ENCODE data around the gene CCDC18. TPM values are rescaled to one million over a fixed set of nuclear protein-coding genes. Genes with fewer than 3 reads are reported as not detected.
"Not testable (repeated sequence)": the region's sequence is repeated elsewhere in the genome, so short reads cannot be mapped to it uniquely, and the experiment has no call there.

The CCDC18 gene
- total and polyA plus RNA-seq, 2 donors from 2014 or later: 1.2 to 3.9 TPM

DNA sequence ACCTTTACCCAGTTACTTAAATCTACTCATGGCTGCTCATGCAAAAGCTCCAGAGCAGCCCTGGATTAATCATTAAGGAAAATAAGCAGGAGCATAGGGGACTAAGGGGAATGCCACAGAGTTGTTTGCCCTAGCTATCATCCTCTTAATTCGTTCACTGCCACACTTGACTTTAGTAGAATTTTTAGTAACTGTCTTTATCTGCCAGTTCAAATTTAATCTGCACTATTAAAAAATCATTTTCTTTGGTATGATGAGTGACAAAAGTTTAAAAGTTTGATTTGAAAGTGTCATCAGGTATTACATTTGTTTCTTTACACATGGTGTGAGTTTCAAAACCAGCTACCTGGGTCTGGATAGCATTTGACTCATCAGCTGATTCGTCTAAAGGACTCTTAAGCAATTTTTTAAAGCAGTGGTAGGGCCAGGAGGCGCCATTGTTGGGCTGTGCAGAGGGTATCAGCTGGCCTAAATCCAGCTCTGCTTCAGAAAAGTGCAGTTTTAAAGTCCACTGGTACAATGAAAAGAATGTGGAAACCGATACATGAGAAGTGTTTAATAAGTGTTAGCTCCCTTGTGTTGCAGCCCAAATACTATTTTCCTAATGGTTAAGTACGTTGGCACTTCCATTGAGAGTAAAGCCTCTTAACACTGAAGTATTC lies 95.2 kb downstream of the CCDC18 start:
- H3K4me3 ChIP-seq (ENCODE audit: low read length in 3 of 3): peak overlapping the region in 2 of 3 donors; percentile 4 to 24
- DNase-seq (peak in 2 of 5 donors; percentile 76 to 82), FAIRE-seq (no peak)
- TF ChIP-seq, protein P1, sequence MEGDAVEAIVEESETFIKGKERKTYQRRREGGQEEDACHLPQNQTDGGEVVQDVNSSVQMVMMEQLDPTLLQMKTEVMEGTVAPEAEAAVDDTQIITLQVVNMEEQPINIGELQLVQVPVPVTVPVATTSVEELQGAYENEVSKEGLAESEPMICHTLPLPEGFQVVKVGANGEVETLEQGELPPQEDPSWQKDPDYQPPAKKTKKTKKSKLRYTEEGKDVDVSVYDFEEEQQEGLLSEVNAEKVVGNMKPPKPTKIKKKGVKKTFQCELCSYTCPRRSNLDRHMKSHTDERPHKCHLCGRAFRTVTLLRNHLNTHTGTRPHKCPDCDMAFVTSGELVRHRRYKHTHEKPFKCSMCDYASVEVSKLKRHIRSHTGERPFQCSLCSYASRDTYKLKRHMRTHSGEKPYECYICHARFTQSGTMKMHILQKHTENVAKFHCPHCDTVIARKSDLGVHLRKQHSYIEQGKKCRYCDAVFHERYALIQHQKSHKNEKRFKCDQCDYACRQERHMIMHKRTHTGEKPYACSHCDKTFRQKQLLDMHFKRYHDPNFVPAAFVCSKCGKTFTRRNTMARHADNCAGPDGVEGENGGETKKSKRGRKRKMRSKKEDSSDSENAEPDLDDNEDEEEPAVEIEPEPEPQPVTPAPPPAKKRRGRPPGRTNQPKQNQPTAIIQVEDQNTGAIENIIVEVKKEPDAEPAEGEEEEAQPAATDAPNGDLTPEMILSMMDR (IDR thresholded peaks at IDR 0.05; ENCODE audit: borderline replicate concordance, extremely low read depth, insufficient read depth): no peak
- peaks cover 0 to under 1% (median 0%) of the 10 kb centered on the region in 3 donors for H3K9me3 ChIP-seq (ENCODE audit: control insufficient read depth in 2 of 3, insufficient read depth in 1 of 3, low read length in 3 of 3)
- peak overlapping the region in 1 of 3 donors; percentile 27 for H3K9ac ChIP-seq (ENCODE audit: low read length in 3 of 3)
- no peaks in the 10 kb centered on the region for H3K36me3 ChIP-seq (ENCODE audit: control insufficient read depth in 2 of 3, insufficient read depth in 3 of 3, low read length in 3 of 3)
- peaks cover 0 to 9% (median 0%) of the 10 kb centered on the region in 3 donors for H3K4me1 ChIP-seq (ENCODE audit: control insufficient read depth in 2 of 3, insufficient read depth in 2 of 3, low read depth in 1 of 3, low read length in 3 of 3)
- no peaks in the 10 kb centered on the region for H3K27me3 ChIP-seq (ENCODE audit: control insufficient read depth, insufficient read depth, low read length)
- peak overlapping the region; percentile 66 to 68 for H3K27ac ChIP-seq (ENCODE audit: low read depth in 2 of 2, low read length in 2 of 2)
- intact Hi-C loops (cut with DNase I): no loop called here

DNA sequence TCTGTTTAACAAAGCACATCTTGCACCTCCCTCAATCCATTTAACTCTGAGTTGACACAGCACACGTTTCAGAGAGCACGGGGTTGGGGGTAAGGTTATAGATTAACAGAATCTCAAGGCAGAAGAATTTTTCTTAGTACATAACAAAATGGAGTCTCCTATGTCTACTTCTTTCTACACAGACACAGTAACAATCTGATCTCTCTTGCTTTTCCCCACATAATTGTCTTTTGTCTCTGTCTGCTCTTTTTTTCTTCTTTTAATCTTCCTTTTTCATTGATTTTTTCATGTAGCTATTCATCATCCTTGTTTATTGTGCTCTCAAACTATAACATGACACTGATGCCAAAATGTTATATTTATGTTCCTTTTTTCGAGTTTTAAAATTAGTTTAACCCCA lies 97.0 kb downstream of the CCDC18 start:
- H3K4me1 ChIP-seq (ENCODE audit: control insufficient read depth in 2 of 3, insufficient read depth in 2 of 3, low read depth in 1 of 3, low read length in 3 of 3); FAIRE-seq; H3K27me3 ChIP-seq (ENCODE audit: control insufficient read depth, insufficient read depth, low read length); H3K36me3 ChIP-seq (ENCODE audit: control insufficient read depth in 2 of 3, insufficient read depth in 3 of 3, low read length in 3 of 3); H3K9ac ChIP-seq (ENCODE audit: low read length in 3 of 3); intact Hi-C loops (cut with DNase I); H3K4me3 ChIP-seq (ENCODE audit: low read length in 3 of 3); H3K9me3 ChIP-seq (ENCODE audit: control insufficient read depth in 2 of 3, insufficient read depth in 1 of 3, low read length in 3 of 3): not testable (repeated sequence)
- peak in 1 of 5 donors; percentile 29 for DNase-seq
- peak overlapping the region in 1 of 2 donors; percentile 33 for H3K27ac ChIP-seq (ENCODE audit: low read depth in 2 of 2, low read length in 2 of 2)

DNA sequence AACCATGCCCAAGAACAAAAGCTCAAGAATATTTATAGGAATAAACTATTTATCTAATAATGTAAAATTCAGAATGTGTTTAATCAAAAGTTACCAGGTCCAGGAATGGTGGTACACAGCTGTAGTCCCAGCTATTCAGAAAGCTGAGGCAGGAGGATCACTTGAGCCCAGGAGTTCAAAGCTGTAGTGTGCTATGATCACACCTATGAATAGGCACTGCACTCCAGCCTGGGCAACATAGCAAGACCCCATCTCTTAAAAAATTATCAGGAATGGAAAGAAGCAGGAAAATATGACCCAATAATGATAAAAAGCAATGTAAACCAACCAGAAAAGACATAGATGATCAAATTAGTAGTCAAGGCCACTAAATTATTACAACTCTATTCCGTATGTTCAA lies 103.0 kb downstream of the CCDC18 start:
- DNase-seq: no peak
- no peak overlapping the region for H3K4me3 ChIP-seq (ENCODE audit: low read length in 3 of 3)
- peaks cover 0 to 4% (median 0%) of the 10 kb centered on the region in 3 donors for H3K9me3 ChIP-seq (ENCODE audit: control insufficient read depth in 2 of 3, insufficient read depth in 1 of 3, low read length in 3 of 3)
- no peak overlapping the region for H3K27ac ChIP-seq (ENCODE audit: low read depth in 2 of 2, low read length in 2 of 2)
- TF ChIP-seq, protein P1 (IDR thresholded peaks at IDR 0.05; ENCODE audit: borderline replicate concordance, extremely low read depth, insufficient read depth): no peak
- no peaks in the 10 kb centered on the region for H3K4me1 ChIP-seq (ENCODE audit: control insufficient read depth in 2 of 3, insufficient read depth in 2 of 3, low read depth in 1 of 3, low read length in 3 of 3)
- H3K27me3 ChIP-seq (ENCODE audit: control insufficient read depth, insufficient read depth, low read length): no peaks in the 10 kb centered on the region
- no peak for FAIRE-seq
- H3K36me3 ChIP-seq (ENCODE audit: control insufficient read depth in 2 of 3, insufficient read depth in 3 of 3, low read length in 3 of 3): peaks cover 0 to 2% (median 0%) of the 10 kb centered on the region in 3 donors
- intact Hi-C loops (cut with DNase I): no loop called here
- no peak overlapping the region for H3K9ac ChIP-seq (ENCODE audit: low read length in 3 of 3)

DNA sequence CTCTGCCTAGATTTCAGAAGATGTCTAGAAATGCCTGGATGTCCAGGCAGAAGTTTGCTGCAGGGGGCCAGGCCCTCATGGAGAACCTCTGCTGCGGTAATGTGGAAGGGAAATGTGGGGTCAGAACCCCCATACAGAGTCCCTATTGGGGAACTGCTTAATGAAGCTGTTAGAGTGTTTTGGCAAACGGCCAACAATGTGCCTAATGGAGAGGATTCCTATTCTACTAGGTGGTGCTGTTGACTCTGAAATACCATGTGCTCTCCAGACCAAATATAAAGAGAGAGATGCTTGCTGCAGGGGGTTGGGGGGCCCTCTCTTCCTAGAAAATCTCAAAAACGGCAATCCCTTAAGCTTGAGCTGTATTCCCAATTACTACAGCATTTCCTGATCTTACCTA lies 108.0 kb downstream of the CCDC18 start:
- Histone ChIP-seq H3K9me3 (ENCODE audit: control insufficient read depth in 2 of 3, insufficient read depth in 1 of 3, low read length in 3 of 3) (no peaks in the 10 kb centered on the region), H3K27me3 (ENCODE audit: control insufficient read depth, insufficient read depth, low read length) (no peaks in the 10 kb centered on the region), H3K36me3 (ENCODE audit: control insufficient read depth in 2 of 3, insufficient read depth in 3 of 3, low read length in 3 of 3) (peaks cover 0 to 2% (median 0%) of the 10 kb centered on the region in 3 donors), H3K9ac (ENCODE audit: low read length in 3 of 3) (no peak overlapping the region), H3K4me1 (ENCODE audit: control insufficient read depth in 2 of 3, insufficient read depth in 2 of 3, low read depth in 1 of 3, low read length in 3 of 3) (no peaks in the 10 kb centered on the region), H3K4me3 (ENCODE audit: low read length in 3 of 3) (no peak overlapping the region), H3K27ac (ENCODE audit: low read depth in 2 of 2, low read length in 2 of 2) (no peak overlapping the region)
- TF ChIP-seq, protein P1 (IDR thresholded peaks at IDR 0.05; ENCODE audit: borderline replicate concordance, extremely low read depth, insufficient read depth): no peak
- FAIRE-seq: no peak
- DNase-seq: no peak
- intact Hi-C loops (cut with DNase I): no loop called here
